D721Med (cell line): ENCODE results near the gene KBTBD12.

ENCODE experiments used
- DNase-seq: peaks from one replicate; pipeline ENCODE4 v3.0.0; 2011; ENCODE audit warnings: low spot score; ENCODE audit not compliant: insufficient read length
- FAIRE-seq: peaks from 2 replicates; lab custom pipeline; 2011; peaks lifted over from hg19 to GRCh38; lab: Jason Lieb, UNC
- TF ChIP-seq, protein P1 (sequence below): IDR thresholded peaks from 2 replicates; pipeline ENCODE4 v1.5.1; 2012; ENCODE audit warnings: mild to moderate bottlenecking, control low read depth; ENCODE audit not compliant: insufficient read depth; ENCODE audit errors: missing control alignments

Gene KBTBD12

DNA sequence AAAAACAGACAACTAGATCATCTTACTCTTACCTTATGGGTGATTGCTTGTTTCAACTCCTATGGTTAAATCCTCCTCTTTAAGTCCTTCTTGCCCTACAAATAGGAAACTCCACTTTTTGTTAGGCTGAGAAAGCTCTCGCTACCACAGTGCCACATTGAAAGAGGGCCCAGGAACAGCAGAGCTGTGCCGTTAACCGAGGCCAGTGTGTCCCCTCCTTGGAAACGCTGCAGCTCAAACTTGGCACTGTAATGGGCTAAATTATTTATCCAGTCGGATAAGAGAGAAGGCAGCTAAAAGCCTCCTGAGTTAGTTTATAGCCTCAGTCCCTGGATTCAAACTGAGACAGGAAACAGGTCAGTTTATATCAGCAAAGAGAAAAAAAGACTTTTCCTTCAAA, 46.1 kb downstream of the KBTBD12 start:
- DNase-seq (no peak), FAIRE-seq (no peak)
- TF ChIP-seq, protein P1, sequence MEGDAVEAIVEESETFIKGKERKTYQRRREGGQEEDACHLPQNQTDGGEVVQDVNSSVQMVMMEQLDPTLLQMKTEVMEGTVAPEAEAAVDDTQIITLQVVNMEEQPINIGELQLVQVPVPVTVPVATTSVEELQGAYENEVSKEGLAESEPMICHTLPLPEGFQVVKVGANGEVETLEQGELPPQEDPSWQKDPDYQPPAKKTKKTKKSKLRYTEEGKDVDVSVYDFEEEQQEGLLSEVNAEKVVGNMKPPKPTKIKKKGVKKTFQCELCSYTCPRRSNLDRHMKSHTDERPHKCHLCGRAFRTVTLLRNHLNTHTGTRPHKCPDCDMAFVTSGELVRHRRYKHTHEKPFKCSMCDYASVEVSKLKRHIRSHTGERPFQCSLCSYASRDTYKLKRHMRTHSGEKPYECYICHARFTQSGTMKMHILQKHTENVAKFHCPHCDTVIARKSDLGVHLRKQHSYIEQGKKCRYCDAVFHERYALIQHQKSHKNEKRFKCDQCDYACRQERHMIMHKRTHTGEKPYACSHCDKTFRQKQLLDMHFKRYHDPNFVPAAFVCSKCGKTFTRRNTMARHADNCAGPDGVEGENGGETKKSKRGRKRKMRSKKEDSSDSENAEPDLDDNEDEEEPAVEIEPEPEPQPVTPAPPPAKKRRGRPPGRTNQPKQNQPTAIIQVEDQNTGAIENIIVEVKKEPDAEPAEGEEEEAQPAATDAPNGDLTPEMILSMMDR = no peak

DNA sequence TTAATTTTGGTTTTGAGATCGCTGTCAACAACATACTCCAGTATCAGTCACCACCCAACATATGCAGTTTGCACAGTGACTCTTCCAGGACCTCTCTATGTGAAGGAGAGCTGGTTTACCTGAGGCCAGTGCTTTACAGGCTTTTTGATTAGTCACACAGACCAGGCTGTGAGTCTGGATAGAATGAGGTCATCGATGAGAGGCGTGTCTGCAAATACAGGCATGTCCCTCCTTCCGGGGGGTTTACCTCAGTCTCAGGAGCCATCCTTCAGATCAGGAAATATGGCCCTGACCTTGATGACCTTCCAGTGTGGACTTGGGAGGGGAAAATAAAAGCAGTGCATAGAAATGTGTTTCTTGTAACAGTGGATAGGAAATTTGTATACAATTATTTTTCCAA, 46.9 kb downstream of the KBTBD12 start:
- DNase-seq = no peak
- TF ChIP-seq, protein P1 = no peak

DNA sequence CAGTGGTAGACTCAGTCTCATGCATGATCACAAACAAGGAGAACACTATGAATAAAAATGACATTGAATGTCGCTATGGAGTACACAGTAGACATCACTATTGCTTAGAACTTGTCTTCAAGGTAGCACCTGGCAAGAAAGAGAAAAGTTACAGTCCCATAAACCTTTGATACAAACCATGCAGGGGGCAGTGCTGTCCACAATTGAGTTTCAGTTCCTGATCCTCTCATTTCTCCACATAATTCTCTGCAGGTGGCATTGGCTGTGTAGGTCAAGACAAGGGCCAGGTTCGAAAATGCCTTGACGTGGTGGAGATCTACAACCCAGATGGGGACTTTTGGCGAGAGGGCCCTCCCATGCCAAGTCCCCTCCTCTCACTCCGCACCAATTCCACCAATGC, 47.9 kb downstream of the KBTBD12 start:
- TF ChIP-seq, protein P1 = no peak
- FAIRE-seq (no peak), DNase-seq (no peak)

More for the DNA sequence above, 46.9 kb downstream of the KBTBD12 start:
- no peak for FAIRE-seq

DNA sequence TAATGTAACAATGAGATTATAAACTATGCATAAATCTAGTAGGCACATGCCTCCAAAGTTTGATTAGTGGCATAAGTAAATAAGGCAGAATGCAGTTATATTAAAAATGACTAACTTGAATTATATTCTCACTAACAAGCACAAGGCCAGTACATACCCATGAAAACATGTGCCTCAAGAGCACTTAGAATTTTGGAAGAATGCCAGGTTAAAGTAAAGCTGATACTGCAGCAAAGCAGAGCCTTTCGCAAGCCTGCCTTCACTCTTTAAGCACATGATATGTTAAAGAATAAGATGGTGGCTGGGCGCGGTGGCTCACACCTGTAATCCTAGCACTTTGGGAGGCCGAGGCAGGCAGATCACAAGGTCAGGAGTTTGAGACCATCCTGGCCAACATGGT, 49.0 kb downstream of the KBTBD12 start:
- no peak for DNase-seq

DNA sequence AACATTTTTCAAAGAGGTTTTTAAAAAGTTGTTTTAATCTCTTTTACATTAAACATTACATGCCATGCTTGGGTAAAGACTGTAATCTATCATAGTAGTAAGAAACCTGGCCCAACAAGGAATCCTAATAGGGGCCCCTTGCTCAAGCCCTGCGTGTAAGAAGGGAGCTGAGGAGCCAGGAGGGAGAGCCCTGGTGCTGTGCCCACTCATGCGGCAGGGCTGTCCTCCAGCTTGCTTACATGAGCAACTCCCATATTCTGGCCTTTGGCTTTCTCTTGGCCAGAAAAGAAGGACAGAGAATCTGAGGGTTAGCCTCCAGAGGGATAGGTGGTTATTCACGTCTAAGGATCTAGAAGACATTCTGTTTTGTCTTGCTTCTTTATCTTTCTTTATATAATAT, 49.8 kb downstream of the KBTBD12 start:
- TF ChIP-seq, protein P1 = no peak
- DNase-seq (no peak), FAIRE-seq (no peak)

More for the DNA sequence above, 49.0 kb downstream of the KBTBD12 start:
- TF ChIP-seq, protein P1 = no peak
- no peak for FAIRE-seq

DNA sequence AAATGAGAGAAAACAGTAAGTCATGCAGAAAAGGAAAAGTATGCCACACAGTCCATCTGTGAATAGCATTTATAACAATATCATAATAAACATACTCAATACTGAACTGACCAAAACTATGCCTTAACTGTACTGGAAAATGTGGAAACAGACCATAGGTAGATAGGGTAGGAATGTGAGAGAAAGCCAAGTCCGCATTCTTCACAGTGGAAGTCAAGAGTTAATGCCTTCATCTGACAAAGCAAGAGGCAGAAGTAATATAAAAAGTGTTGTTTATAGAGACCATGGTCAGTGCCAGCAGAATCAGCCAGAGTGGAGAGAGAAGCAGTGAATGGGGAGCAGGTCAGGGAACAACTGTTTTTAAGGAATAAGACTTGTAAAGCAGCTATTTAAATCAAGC, 52.3 kb downstream of the KBTBD12 start:
- FAIRE-seq (no peak), DNase-seq (no peak)
- TF ChIP-seq, protein P1 = no peak

DNA sequence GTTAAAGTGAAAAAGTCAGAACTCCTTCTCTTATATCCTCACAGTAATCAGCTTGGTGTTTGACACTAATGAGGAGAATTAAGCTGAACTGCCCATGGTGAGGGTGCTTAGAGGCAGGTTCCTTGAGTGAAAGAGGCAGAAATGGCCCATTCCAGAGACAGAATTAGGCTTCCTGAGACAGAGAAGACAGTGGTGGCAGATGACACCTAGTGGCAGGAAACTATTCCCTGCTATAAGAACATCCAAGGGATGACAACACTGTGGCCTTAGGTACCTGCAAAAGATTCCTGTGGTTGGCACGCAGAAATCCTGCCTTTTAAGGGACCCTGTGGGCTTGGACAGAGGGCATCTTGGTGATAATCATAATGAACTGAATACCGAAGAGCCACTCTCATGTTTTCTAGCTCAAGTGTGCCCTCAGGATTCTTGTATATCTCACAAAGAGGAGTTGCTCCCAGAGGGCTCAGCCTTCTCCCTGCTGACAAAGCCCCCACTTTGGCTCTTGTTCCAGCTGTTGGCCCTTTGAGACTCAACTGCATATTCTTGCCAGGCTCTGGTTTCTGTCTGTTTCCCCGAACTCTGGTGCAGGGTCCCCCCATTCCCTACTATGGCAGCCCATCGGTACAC, 56.0 kb downstream of the KBTBD12 start:
- DNase-seq = no peak
- TF ChIP-seq, protein P1 = peak; percentile 67
- FAIRE-seq = peak; percentile 51
